AG04449 (cell line): ENCODE results near the gene FAIM.

Experiments used
- CTCF ChIA-PET: fragments of 350-600 bp; formaldehyde crosslinking; extraction: SDS; loops from one replicate; lab custom pipeline; 2021; ENCODE audit warnings: antibody characterized with exemption; lab: Yijun Ruan, JAX
- POLR2A ChIA-PET: fragments of 400-600, 350-600 bp; formaldehyde crosslinking; extraction: SDS; loops from one replicate; lab custom pipeline; 2020; ENCODE audit warnings: antibody characterized with exemption, inconsistent platforms; lab: Yijun Ruan, JAX
- DNase-seq: peaks from one replicate; pipeline ENCODE4 v3.0.0-alpha.2; 2010; ENCODE audit warnings: low read depth, low spot score
- H3K4me3 ChIP-seq: 2 replicates; pipeline ENCODE4 v1.5.1; 2011; ENCODE audit warnings: low read depth, mild to moderate bottlenecking, control low read depth, low read length
- TF ChIP-seq, protein P1 (sequence below): IDR thresholded peaks from one replicate; pipeline ENCODE4 v1.5.1; 2011; ENCODE audit warnings: mild to moderate bottlenecking, moderate library complexity, low read length, control low read depth, inconsistent platforms; ENCODE audit not compliant: insufficient read depth; ENCODE audit errors: missing control alignments

The FAIM gene

DNA sequence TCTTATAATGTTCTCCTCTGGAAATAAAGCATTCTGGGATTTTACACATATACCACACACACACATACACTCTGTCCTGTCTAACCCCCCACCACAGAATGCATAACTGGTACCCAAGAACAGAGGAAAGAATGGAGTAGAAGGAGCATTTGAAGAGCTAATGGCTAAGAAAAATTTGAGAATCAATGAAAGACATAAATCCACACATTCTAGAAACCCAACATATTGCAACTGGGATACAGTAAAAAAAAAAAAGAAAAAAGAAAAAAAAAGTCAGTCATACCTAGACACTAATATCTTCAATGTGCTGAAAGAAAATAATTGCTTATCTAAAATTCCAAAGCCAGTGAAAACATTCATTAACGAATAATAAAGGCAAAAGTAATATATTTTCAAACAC, 35.4 kb upstream of the FAIM start:
- H3K4me3 ChIP-seq = no peak overlapping the region
- TF ChIP-seq, protein P1, sequence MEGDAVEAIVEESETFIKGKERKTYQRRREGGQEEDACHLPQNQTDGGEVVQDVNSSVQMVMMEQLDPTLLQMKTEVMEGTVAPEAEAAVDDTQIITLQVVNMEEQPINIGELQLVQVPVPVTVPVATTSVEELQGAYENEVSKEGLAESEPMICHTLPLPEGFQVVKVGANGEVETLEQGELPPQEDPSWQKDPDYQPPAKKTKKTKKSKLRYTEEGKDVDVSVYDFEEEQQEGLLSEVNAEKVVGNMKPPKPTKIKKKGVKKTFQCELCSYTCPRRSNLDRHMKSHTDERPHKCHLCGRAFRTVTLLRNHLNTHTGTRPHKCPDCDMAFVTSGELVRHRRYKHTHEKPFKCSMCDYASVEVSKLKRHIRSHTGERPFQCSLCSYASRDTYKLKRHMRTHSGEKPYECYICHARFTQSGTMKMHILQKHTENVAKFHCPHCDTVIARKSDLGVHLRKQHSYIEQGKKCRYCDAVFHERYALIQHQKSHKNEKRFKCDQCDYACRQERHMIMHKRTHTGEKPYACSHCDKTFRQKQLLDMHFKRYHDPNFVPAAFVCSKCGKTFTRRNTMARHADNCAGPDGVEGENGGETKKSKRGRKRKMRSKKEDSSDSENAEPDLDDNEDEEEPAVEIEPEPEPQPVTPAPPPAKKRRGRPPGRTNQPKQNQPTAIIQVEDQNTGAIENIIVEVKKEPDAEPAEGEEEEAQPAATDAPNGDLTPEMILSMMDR = no peak
- POLR2A ChIA-PET = no interaction called here
- CTCF ChIA-PET = interaction anchor here (0.9 to 2.1 kb wide), 2 partner anchors 342 to 350 kb away, joined by 3 to 7 read pairs; no protein-coding TSS in a partner anchor
- DNase-seq = no peak

DNA sequence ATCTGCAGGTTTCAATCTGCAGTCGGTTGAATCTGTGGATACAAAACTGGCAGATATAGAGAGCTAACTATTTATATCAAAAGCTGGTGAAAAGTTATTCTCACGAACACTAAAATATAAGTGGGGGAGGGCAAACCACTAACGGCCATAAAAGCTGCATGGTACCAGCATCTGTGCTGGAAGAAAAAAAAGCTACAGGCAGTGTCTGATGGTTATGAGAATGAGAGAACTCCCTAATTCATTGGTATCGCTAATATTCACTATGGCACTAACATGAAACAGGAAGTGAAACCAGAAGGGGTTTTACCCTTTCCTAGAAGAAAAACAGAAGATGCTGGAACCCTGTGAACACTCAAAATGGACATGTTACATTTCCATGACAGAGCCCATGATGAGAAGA, 30.4 kb upstream of the FAIM start:
- ChIA-PET CTCF (interaction anchor here (1.8 to 3.7 kb wide), 2 partner anchors 16 to 338 kb away, joined by 6 to 15 read pairs; partner anchors contain the start of gene CEP70), POLR2A (no interaction called here)
- H3K4me3 ChIP-seq = no peak overlapping the region; the same call in 1 of the 2 replicates
- DNase-seq = no peak
- TF ChIP-seq, protein P1 = no peak

DNA sequence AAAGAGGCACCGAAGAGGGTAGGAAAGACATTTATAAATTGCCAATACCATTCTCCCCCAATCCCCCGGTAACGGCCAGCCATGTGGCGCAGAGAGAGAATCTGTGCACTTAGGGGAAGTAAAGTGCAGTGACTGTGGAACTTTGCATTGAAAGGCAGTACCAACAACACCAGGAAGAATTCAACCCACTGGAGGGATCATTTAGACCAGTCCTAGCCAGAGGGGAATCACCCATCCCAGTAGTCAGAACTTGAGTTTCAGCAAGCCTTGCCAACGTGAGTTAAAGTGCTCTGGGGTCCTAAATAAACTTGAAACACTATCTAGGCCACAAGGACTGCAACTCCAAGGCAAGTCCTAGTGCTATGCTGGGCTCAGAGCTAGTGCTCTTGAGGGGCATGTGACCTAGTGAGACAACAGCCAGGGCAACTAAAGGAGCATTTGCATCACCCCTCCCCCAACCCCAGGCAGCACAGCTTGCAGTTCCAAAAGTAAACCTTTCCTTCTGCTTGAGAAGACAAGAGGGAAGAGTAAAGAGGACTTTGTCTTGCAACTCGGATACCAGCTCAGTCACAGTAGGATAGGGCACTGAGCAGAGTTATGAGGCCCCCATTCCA, 29.5 kb upstream of the FAIM start:
- no peak for DNase-seq
- POLR2A ChIA-PET = no interaction called here
- TF ChIP-seq, protein P1 = no peak

DNA sequence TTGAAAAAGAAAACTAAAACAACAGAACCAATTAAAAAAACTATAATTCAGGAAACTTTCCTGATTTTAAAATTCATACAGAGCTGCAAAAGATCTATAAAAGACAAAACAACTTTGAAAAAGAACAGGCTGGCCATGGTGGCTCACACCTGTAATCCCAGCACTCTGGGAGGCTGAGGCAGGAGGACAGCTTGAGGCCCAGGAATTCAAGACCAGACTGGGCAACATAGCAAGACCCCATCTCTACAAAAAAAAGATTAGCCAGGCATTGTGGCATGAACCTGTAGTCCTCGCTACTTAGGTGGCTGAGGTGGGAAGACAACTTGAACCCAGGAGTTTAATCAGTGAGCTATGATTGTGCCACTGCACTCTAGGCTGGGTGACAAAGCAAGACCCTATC, 21.2 kb upstream of the FAIM start:
- POLR2A ChIA-PET = no interaction called here
- H3K4me3 ChIP-seq = no peak overlapping the region
- CTCF ChIA-PET = interaction anchor here (1.2 to 22.9 kb wide), 2 partner anchors 12 to 333 kb away, joined by 3 to 731 read pairs; no protein-coding TSS in a partner anchor
- no peak for DNase-seq
- TF ChIP-seq, protein P1 = no peak

More for the DNA sequence above, 29.5 kb upstream of the FAIM start:
- H3K4me3 ChIP-seq = no peak overlapping the region
- CTCF ChIA-PET = interaction anchor here (3.7 to 22.9 kb wide), 2 partner anchors 16 to 341 kb away, joined by 15 to 731 read pairs; partner anchors contain the start of gene CEP70

DNA sequence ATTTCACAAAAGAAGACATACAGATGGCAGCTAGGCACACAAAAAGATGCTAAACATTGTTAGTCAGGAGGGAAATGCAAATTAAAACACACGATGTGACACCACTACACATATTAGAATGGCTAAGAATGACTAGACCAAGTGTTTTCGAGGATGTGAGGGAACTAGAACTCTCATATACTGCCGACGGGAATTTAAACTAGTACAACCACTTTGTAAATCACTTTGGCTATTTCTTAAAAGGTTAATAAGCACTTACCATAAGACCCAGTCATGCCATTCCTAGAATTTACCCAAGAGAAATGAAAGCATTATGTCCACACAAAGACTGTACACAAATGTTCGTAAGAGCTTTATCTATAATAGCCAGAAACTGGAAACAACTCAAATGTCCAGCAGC, 20.1 kb upstream of the FAIM start:
- ChIA-PET POLR2A (no interaction called here), CTCF (interaction anchor here (22.9 kb wide), 1 partner anchor 331 kb away, joined by 731 read pairs; no protein-coding TSS in a partner anchor)
- TF ChIP-seq, protein P1 = no peak
- no peak overlapping the region for H3K4me3 ChIP-seq
- DNase-seq = no peak

DNA sequence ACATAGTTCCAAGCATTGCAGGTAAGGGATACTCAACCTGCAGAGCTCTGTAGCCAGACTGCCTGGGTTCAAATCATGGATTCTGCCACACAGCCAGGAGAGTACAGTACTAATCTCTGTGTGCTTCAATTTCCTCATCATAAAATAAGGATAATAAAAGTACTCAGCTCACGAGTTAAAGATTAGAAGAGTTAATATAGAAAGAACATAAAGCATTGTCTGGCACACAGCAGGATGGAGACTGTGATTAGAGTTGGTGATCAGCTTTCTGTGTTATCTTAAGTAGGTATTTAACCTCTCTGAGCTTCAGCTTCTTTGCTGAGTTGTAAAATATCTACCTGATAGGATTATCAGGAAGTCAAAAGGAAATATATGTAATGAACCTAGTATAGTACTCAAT, 17.2 kb upstream of the FAIM start:
- no peak overlapping the region for H3K4me3 ChIP-seq
- TF ChIP-seq, protein P1 = no peak
- POLR2A ChIA-PET = no interaction called here
- no peak for DNase-seq
- CTCF ChIA-PET = interaction anchor here (0.6 to 22.9 kb wide), 4 partner anchors 35 to 345 kb away, joined by 3 to 731 read pairs (median 8); no protein-coding TSS in a partner anchor
